NCI-H2107 treated with DMSO at 0.1 percent for 48 hours (cell line): ENCODE data around the gene UBAC1.

Source experiments
- DNase-seq: peaks from one replicate; lab custom pipeline; 2025; ENCODE audit not compliant: unreplicated experiment; lab: John Stamatoyannopoulos, UW

Gene UBAC1

GRCh38 chr9:135886147-135886981, 74.8 kb downstream of the UBAC1 start:
- no peak for DNase-seq

GRCh38 chr9:135885100-135885853, 75.9 kb downstream of the UBAC1 start:
- DNase-seq: no peak

DNA sequence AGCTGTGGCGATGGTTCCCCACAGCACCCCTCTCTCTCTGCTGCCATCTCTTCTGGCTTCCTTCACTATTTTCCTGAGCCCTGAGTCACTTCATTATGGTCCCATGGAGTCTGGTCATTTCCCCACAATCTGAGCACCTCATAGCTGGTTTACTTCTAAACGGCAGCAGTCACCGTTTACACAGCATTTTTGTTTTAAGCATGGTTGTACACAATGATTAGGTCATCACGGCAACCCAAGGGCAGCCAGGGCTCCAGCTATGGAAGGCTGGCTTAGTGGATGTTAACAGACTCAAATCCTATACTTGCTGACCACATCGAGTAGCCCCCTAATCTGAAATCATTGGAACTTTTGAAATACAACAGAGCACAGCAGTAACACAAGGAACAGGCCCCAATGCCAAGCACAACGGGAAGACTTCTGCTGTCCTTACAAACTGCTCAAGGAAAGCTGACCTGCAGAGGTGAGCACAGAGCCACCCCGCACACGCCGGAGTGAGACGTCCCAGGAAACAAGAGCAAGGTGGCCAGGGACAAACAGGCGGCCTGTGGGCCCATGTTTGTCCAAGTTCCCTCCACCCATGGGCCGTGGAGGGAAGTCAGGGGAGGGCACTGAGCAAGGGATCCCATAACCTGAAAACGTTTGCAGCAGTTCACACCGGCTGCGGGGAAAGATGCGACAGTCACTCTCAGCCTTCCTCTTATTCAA, 76.7 kb downstream of the UBAC1 start:
- no peak for DNase-seq

GRCh38 chr9:135883410-135884089, 77.6 kb downstream of the UBAC1 start:
- no peak for DNase-seq
